ENCODE data around the gene RBM45.

GRCh38 chr2:178152033-178152432 lies 39.8 kb downstream of the RBM45 start:
- TF ChIP-seq CTCF (IDR thresholded peaks at IDR 0.05) (no peak), POLR2A (IDR thresholded peaks at IDR 0.05) (no peak)
